Left lobe of liver (tissue), 2 donors: Measurements from ENCODE around the gene KCNQ5. TPM values are rescaled to one million over a fixed set of nuclear protein-coding genes. Genes with fewer than 3 reads are reported as not detected.

Source experiments
- ATAC-seq: fragments of 200-7000 bp; cut with Tn5 transposase; one replicate; pipeline ENCODE4 v1.9.1; 2020; ENCODE audit warnings: mild to moderate bottlenecking, moderate library complexity
- DNase-seq: peaks from one replicate; pipeline ENCODE4 v3.0.0-alpha.2; 2020; ENCODE audit warnings: low spot score
- total RNA-seq: library from RNA; stranded (reverse); gene quantifications from one replicate; pipeline ENCODE4 v1.2.1, GENCODE V29; 2021
- donor health status: DM: no; HTN: no; CAD: no; lungs with moderate emphysema.
- donor health status: DM: no; HTN: yes; CAD: no.

KCNQ5 gene
- total RNA-seq, 1 donor from 2014 or later, result not detected

GRCh38 chr6:72943699-72944098 is 321.8 kb downstream of the KCNQ5 start:
- DNase-seq (no peak), ATAC-seq (no peak)

- ATAC-seq, result no peak
- no peak for DNase-seq
Observed at GRCh38 chr6:72944660-72945059, 322.8 kb downstream of the KCNQ5 start.

GRCh38 chr6:72946774-72947173 is 324.9 kb downstream of the KCNQ5 start:
- DNase-seq (no peak), ATAC-seq (no peak)

- DNase-seq (no peak), ATAC-seq (no peak)
Observed at GRCh38 chr6:72947534-72947933, 325.7 kb downstream of the KCNQ5 start.

- no peak for ATAC-seq
- DNase-seq, result no peak
Observed at GRCh38 chr6:72948153-72948552, 326.3 kb downstream of the KCNQ5 start.

DNA sequence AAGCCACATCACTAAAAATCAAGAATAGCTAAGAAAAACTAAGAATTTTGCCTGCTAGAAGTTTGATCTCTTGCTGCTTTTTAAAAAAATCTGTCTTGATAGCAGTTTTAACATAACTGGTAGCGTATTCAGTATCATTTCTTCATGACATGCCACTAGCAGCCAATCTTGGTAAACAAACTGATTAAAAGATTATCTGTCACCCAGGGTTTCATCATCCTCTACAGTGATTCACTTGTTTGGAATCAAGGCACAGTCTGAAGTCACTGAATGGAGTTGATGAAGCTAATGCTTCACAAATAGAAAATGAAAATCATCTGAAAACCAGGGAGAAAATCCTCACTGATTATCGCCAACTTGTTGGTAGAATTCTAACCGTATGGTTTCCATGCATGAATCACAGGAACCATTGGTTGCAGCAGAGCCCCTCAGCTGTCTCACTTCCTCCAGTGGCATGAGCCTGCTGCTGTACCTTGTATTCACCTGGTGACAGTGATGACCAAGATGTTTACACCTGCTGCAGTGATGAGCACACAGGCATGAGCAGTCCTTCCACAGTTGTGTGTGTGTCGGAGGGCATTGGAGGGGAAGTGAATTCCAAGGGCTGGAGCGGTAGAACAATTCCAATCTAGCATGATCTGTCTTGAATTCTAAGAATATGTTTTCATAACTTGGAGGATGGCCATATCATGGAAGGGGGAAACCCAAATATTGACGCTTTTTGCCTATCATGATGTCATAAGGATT is 328.4 kb downstream of the KCNQ5 start:
- ATAC-seq (no peak), DNase-seq (no peak)

- DNase-seq (no peak), ATAC-seq (no peak)
Observed at GRCh38 chr6:72952808-72953630, 331.2 kb downstream of the KCNQ5 start.

- DNase-seq (no peak), ATAC-seq (no peak)
Observed at GRCh38 chr6:72953971-72954381, 332.1 kb downstream of the KCNQ5 start.

- ATAC-seq, result no peak
- no peak for DNase-seq
Observed at GRCh38 chr6:72954716-72955115, 332.9 kb downstream of the KCNQ5 start.

GRCh38 chr6:72955666-72956065 is 333.8 kb downstream of the KCNQ5 start:
- ATAC-seq, result no peak
- no peak for DNase-seq

GRCh38 chr6:72956272-72956671 is 334.4 kb downstream of the KCNQ5 start:
- no peak for ATAC-seq
- no peak for DNase-seq

DNA sequence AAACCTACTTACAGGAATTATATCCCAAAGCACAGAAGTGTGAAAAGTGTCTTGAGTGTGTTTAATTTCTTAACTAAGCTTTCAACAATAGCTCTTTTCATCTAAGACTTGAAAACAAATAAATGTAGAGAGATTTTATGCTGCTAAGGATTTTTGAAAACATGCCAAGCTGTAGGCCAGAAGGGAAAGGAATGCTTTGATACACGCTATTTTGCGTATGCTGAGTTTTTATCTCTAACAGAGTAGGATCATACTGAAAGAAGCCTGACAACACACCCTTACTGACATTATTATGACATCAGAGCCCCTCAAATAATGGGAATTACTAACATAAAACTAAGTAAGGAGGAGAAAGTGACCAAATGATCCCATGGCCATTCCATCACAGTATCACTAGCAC is 338.0 kb downstream of the KCNQ5 start:
- no peak for DNase-seq
- no peak for ATAC-seq

DNA sequence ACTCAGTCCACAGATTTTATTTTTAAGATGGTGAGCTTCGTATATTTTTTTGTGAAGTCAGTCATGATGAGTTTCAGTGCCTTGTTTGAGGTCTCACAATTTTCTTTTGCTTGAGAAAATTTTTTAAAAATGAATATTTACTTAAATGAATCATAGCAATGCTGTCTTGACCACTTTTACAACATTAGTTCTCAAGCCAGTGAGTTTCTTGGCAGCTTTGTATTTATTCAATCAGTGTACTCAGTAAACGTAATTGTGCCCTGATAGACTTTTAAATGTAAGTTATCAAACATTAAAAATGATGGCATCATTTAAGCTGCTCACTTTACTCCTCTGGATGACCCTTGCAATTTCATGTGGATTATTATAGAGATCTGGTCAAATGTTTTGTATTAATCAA is 342.1 kb downstream of the KCNQ5 start:
- no peak for ATAC-seq
- DNase-seq, result no peak

- ATAC-seq (no peak), DNase-seq (no peak)
Observed at GRCh38 chr6:72966628-72967280, 344.9 kb downstream of the KCNQ5 start.

DNA sequence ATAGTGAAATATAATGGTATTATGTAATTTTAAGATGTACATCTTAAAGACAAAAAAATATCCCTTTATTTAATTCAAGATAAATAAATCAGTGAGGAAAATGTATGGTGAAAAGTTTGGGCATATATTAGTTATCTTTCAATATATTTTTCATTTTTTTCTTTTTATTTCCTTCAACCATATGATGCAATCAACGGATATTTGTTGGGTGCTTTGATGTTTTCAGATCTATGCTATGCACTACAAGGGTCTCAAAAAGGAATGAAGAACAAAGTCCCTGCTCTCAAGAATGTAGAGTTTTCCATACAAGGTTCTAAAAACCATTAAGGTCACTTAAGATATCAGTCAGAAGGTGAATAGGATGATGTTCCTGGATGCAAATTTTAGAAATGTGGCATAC is 345.5 kb downstream of the KCNQ5 start:
- DNase-seq (no peak), ATAC-seq (no peak)

- no peak for ATAC-seq
- no peak for DNase-seq
Observed at GRCh38 chr6:72968704-72969103, 346.8 kb downstream of the KCNQ5 start.

DNA sequence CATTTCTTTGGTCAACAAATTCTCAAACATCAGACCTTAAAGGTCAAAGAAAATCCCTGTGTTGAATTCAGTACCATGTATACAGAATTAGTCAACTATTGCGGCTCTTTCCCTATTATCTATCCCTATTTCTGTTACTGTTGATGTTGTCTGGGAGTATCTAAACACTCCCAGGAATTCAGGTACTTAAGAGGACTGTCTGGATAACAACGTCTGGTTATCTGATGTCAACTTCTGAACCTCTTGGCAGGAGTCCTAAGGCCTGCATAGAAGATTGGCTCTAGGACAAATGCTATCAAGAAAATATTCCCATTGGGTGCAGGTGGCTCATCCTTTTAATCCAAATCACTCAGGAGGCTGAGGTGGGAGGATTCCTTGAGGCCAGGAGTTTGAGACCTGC is 347.8 kb downstream of the KCNQ5 start:
- no peak for ATAC-seq
- DNase-seq, result no peak

- ATAC-seq, result no peak
- no peak for DNase-seq
Observed at GRCh38 chr6:72972579-72972978, 350.7 kb downstream of the KCNQ5 start.

DNA sequence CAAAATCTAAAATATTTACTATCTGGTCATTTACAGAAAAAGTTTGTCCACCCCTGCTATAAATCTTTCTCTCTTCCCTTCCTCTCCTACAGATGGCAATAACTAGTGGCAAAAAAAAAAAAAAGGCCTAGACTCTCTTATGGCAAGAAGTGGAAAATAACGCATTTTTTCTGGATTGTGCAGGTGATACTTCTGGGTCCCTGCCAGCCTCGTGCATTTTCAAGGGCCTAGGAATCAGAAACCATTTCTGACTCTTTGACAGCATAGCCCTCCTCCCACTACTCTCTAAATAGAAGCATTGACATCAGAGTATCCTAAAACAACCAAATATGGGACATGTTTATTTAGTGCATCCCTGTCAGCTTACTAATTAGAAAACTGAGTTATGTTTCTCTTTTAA is 352.4 kb downstream of the KCNQ5 start:
- DNase-seq, result no peak

GRCh38 chr6:72975352-72975752 is 353.5 kb downstream of the KCNQ5 start:
- DNase-seq (no peak), ATAC-seq (no peak)

More for the DNA sequence above, 352.4 kb downstream of the KCNQ5 start:
- no peak for ATAC-seq

GRCh38 chr6:72976484-72976883 is 354.6 kb downstream of the KCNQ5 start:
- ATAC-seq (no peak), DNase-seq (no peak)

GRCh38 chr6:72977114-72977513 is 355.2 kb downstream of the KCNQ5 start:
- no peak for DNase-seq
- no peak for ATAC-seq
